HG03521 (cell line): ENCODE measurements around the gene ZNG1B.
"Not testable (repeated sequence)": the region's sequence is repeated elsewhere in the genome, so short reads cannot be mapped to it uniquely, and the experiment has no call there.

ENCODE experiments used
- ATAC-seq: cut with Tn5 transposase; IDR thresholded peaks from one replicate; pipeline ENCODE4 v1.9.1; 2021; ENCODE audit warnings: mild to moderate bottlenecking, moderate library complexity; ENCODE audit not compliant: unreplicated experiment

Gene ZNG1B

GRCh38 chr2:113437508-113438465 lies at the start of gene ZNG1B:
TSS of gene ZNG1B (plus strand) at chr2:113437691. CDS start at chr2:113437869, 178 bp downstream.
- ATAC-seq: not testable (repeated sequence)

GRCh38 chr2:113390124-113390849 lies 47.2 kb upstream of the ZNG1B start:
- ATAC-seq: peak; percentile 89

GRCh38 chr2:113391073-113391472 lies 46.4 kb upstream of the ZNG1B start:
- ATAC-seq: no peak

GRCh38 chr2:113406114-113406513 lies 31.4 kb upstream of the ZNG1B start:
- no peak for ATAC-seq

- ATAC-seq: no peak
These were observed 29.9 kb upstream of the ZNG1B start for GRCh38 chr2:113407446-113408099.

GRCh38 chr2:113411725-113412352 lies 25.7 kb upstream of the ZNG1B start:
- ATAC-seq: not testable (repeated sequence)

- ATAC-seq: not testable (repeated sequence)
These were observed 24.7 kb upstream of the ZNG1B start for GRCh38 chr2:113412774-113413173.

GRCh38 chr2:113431773-113432172 lies 5.7 kb upstream of the ZNG1B start:
- ATAC-seq: not testable (repeated sequence)

- ATAC-seq: not testable (repeated sequence)
These were observed 4.0 kb upstream of the ZNG1B start for GRCh38 chr2:113433468-113433867.

GRCh38 chr2:113465770-113466169 lies 28.3 kb downstream of the ZNG1B start:
- not testable (repeated sequence) for ATAC-seq

GRCh38 chr2:113476688-113477368 lies 39.3 kb downstream of the ZNG1B start:
- not testable (repeated sequence) for ATAC-seq

GRCh38 chr2:113496527-113496926 lies 59.0 kb downstream of the ZNG1B start:
- ATAC-seq: not testable (repeated sequence)

- not testable (repeated sequence) for ATAC-seq
These were observed 60.9 kb downstream of the ZNG1B start, which contains the start of gene FOXD4L1 for GRCh38 chr2:113498365-113498764. TSS of gene FOXD4L1 (plus strand) at chr2:113498665. CDS start at chr2:113499257, 592 bp downstream.

GRCh38 chr2:113499019-113499885 lies 61.8 kb downstream of the ZNG1B start:
- ATAC-seq: not testable (repeated sequence)

- ATAC-seq: not testable (repeated sequence)
These were observed 62.6 kb downstream of the ZNG1B start for GRCh38 chr2:113499886-113500722.

- ATAC-seq: not testable (repeated sequence)
These were observed 63.2 kb downstream of the ZNG1B start for GRCh38 chr2:113500723-113501038.

- peak; percentile 16 for ATAC-seq
These were observed 65.0 kb downstream of the ZNG1B start for GRCh38 chr2:113502216-113503093.
